Keratinocyte (primary cell): Measurements from ENCODE around the gene CTSD.

ENCODE experiments used
- EZH2 ChIP-seq: IDR thresholded peaks from one replicate; pipeline ENCODE4 v1.6.1; 2012; ENCODE audit warnings: inconsistent platforms, mild to moderate bottlenecking, low read length, moderate library complexity
- TF ChIP-seq, protein P1 (sequence below), 3 experiments: IDR thresholded peaks in 1 of 3; conservative IDR thresholded peaks in 1 of 3; optimal IDR thresholded peaks in 1 of 3; 2 replicates in 2 of 3; 3 replicates in 1 of 3; pipeline versions ENCODE3 to v1.5.1; 2011; ENCODE audit warnings: low read length in 3 of 3, mild to moderate bottlenecking in 3 of 3, moderate library complexity in 2 of 3, control low read depth in 1 of 3, inconsistent platforms in 1 of 3; ENCODE audit not compliant: insufficient read depth in 2 of 3; ENCODE audit errors: extremely low read depth in 1 of 3

DNA sequence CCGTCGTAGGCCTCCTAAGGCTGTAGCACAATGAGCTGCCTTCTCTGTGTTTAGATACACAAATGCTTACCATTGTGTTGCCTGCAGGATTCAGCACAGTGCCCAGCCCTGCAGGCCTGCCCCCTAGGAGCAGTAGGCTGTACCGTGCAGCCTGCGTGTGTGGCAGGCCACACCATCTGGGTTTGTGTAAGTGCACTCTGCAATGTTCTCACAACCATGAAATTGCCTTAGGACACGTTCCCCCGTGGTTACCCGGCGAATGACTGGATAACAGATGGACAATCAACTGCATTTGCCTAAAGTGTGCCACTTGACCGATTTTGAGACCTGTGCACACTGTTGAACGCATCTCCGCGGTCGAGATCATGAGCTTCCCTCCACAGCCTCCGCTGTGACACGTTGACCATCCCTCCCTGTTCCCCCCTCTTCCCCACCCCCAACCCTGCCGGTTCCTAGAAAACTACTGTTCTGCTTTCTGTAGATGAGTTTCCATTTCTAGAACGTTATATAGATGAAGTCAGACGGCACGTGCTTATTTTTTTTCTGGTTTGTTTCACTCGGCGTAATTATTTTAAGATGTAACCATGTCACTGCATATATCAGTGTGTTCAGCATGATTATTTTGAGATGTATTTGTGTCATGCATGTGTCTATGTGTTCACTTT is 22.2 kb upstream of the CTSD start:
- TF ChIP-seq, protein P1, sequence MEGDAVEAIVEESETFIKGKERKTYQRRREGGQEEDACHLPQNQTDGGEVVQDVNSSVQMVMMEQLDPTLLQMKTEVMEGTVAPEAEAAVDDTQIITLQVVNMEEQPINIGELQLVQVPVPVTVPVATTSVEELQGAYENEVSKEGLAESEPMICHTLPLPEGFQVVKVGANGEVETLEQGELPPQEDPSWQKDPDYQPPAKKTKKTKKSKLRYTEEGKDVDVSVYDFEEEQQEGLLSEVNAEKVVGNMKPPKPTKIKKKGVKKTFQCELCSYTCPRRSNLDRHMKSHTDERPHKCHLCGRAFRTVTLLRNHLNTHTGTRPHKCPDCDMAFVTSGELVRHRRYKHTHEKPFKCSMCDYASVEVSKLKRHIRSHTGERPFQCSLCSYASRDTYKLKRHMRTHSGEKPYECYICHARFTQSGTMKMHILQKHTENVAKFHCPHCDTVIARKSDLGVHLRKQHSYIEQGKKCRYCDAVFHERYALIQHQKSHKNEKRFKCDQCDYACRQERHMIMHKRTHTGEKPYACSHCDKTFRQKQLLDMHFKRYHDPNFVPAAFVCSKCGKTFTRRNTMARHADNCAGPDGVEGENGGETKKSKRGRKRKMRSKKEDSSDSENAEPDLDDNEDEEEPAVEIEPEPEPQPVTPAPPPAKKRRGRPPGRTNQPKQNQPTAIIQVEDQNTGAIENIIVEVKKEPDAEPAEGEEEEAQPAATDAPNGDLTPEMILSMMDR (optimal IDR thresholded peaks at IDR 0.05 in 1 of 3, IDR thresholded peaks at IDR 0.05 in 1 of 3, conservative IDR thresholded peaks at IDR 0.05 in 1 of 3; ENCODE audit: extremely low read depth in 1 of 3, insufficient read depth in 2 of 3, low read length in 3 of 3): no peak
- TF ChIP-seq EZH2: no peak
